Stimulated activated CD8-positive, alpha-beta memory T cell treated with anti-CD3 and anti-CD28 coated beads, Interleukin-4, amount 100 ng/mL, for 4 hours (primary cell): ENCODE measurements around the gene COL6A3.
"Not testable (repeated sequence)": the region's sequence is repeated elsewhere in the genome, so short reads cannot be mapped to it uniquely, and the experiment has no call there.

Experiments
- DNase-seq, 2 donors: peaks; one replicate each; pipeline ENCODE4 v3.0.0-alpha.2; 2020; ENCODE audit warnings: low read depth in 2 of 2, low spot score in 1 of 2

COL6A3 gene

GRCh38 chr2:237418300-237418699 lies 4.3 kb upstream of the COL6A3 start:
- DNase-seq = no peak

GRCh38 chr2:237412988-237413776 lies 782 bp downstream of the COL6A3 start:
- DNase-seq = no peak

GRCh38 chr2:237412646-237412987 lies 1.3 kb downstream of the COL6A3 start:
- no peak for DNase-seq

- DNase-seq = no peak
These were observed 2.1 kb downstream of the COL6A3 start for GRCh38 chr2:237411683-237412423.

- no peak for DNase-seq
These were observed 2.8 kb downstream of the COL6A3 start for GRCh38 chr2:237411092-237411601.

GRCh38 chr2:237409263-237409662 lies 4.7 kb downstream of the COL6A3 start:
- DNase-seq = not testable (repeated sequence)

- DNase-seq = no peak
These were observed 5.5 kb downstream of the COL6A3 start for GRCh38 chr2:237408335-237409000.

GRCh38 chr2:237407700-237408099 lies 6.3 kb downstream of the COL6A3 start:
- no peak for DNase-seq

GRCh38 chr2:237406371-237406895 lies 7.5 kb downstream of the COL6A3 start:
- DNase-seq = no peak

- no peak for DNase-seq
These were observed 8.4 kb downstream of the COL6A3 start for GRCh38 chr2:237405605-237406004.

- no peak for DNase-seq
These were observed 8.9 kb downstream of the COL6A3 start for GRCh38 chr2:237405006-237405559.

GRCh38 chr2:237404413-237404812 lies 9.6 kb downstream of the COL6A3 start:
- no peak for DNase-seq

GRCh38 chr2:237403024-237403882 lies 10.7 kb downstream of the COL6A3 start:
- DNase-seq = no peak

- no peak for DNase-seq
These were observed 13.8 kb downstream of the COL6A3 start for GRCh38 chr2:237400199-237400598.

- DNase-seq = no peak
These were observed 16.9 kb downstream of the COL6A3 start for GRCh38 chr2:237397072-237397471.

- no peak for DNase-seq
These were observed 20.4 kb downstream of the COL6A3 start for GRCh38 chr2:237393523-237393922.

GRCh38 chr2:237392186-237392585 lies 21.8 kb downstream of the COL6A3 start:
- no peak for DNase-seq

- no peak for DNase-seq
These were observed 22.8 kb downstream of the COL6A3 start for GRCh38 chr2:237391140-237391539.

GRCh38 chr2:237390235-237390634 lies 23.7 kb downstream of the COL6A3 start:
- DNase-seq = no peak

- no peak for DNase-seq
These were observed 24.1 kb downstream of the COL6A3 start for GRCh38 chr2:237389831-237390230.
